Measurements from ENCODE around the gene CXCL17. TPM values are rescaled to one million over a fixed set of nuclear protein-coding genes. Genes with fewer than 3 reads are reported as not detected.
A peak's percentile ranks its signal among the peaks of the same experiment; 100 is the strongest.

The CXCL17 gene
- total RNA-seq, 2 donors from 2014 or later, result 6.3 to 19.2 TPM

DNA sequence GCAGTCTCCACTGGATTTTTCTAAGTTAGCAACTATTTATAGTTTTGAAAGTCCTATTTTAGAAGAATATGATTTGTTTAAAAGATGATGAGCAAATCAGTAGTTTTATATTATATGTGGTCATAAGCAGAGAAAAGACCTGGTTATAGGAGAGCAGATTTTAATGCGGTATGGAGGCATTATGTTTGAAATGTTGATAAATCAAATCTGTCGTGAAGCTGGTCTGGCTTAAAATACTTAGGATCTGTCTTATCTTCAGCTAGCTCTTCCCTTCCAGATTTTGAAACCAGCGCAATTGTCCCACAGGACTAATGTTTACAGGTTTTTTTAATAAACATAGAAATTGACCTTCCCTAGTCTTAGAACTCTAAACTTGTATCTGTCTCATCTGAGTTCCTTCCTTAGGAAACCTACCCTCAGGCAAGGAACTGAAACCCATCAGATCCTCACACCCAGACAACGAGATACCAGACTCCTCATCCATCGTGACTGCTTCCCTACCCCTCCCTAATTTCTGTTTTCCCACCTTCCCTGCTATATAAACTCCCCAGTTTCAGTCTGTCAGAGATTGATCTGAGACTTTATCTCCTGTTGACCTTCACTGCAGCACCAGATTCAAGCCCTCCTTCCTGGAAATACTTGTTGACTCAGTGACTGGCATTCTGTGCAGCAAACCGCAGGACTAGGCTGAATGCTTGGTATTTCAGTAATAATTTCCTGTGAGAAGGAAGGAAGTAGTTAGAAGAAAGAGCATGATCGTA is 37.8 kb upstream of the CXCL17 start:
- ATAC-seq, result peak; percentile 70
- WGBS, 2 donors, result 27 to 31% methylated on average over 7 of the region's 7 CpGs
- intact Hi-C loops (cut with DNase I), result no loop called here

DNA sequence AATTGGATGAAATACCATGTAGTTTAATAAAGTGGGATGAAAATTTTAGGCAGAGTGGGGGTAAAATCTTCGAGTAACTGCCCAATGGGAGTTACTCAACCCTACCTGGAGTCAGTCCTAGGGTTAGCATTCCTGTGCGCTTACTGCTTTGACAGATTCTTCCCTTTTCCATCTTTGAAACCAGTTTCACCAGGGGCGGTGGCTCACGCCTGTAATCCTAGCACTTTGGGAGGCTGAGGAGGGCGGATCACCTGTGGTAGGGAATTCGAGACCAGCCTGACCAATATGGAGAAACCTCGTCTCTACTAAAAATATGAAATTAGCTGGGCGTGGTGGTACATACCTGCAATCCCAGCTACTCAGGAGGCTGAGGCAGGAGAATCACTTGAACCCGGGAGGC is 37.0 kb upstream of the CXCL17 start:
- intact Hi-C loops (cut with DNase I), result no loop called here
- no peaks in the 10 kb centered on the region for H3K36me3 ChIP-seq (replicated peaks in 1 of 2; ENCODE audit: insufficient read depth in 1 of 2, low read depth in 2 of 2)
- no peak overlapping the region for H3K27ac ChIP-seq
- H3K9me3 ChIP-seq, result no peaks in the 10 kb centered on the region
- 93 to 95% methylated on average over 8 to 9 of the region's 9 CpGs for WGBS, 2 donors
- H3K4me3 ChIP-seq, result no peak overlapping the region
- no peak for ATAC-seq
- H3K27me3 ChIP-seq, result no peaks in the 10 kb centered on the region
- DNase-seq, result no peak
- TF ChIP-seq, protein P1, sequence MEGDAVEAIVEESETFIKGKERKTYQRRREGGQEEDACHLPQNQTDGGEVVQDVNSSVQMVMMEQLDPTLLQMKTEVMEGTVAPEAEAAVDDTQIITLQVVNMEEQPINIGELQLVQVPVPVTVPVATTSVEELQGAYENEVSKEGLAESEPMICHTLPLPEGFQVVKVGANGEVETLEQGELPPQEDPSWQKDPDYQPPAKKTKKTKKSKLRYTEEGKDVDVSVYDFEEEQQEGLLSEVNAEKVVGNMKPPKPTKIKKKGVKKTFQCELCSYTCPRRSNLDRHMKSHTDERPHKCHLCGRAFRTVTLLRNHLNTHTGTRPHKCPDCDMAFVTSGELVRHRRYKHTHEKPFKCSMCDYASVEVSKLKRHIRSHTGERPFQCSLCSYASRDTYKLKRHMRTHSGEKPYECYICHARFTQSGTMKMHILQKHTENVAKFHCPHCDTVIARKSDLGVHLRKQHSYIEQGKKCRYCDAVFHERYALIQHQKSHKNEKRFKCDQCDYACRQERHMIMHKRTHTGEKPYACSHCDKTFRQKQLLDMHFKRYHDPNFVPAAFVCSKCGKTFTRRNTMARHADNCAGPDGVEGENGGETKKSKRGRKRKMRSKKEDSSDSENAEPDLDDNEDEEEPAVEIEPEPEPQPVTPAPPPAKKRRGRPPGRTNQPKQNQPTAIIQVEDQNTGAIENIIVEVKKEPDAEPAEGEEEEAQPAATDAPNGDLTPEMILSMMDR (IDR thresholded peaks at IDR 0.05), result no peak
- TF ChIP-seq POLR2A (IDR thresholded peaks at IDR 0.05), result no peak
- peaks cover 11% of the 10 kb centered on the region for H3K4me1 ChIP-seq

More for the DNA sequence above, 37.8 kb upstream of the CXCL17 start:
- peak; percentile 16 to 56 (median 38) for DNase-seq
- Histone ChIP-seq H3K4me3 (no peak overlapping the region), H3K27ac (peak overlapping the region in 3 of 4 donors; percentile 28 to 55 (median 34)), H3K36me3 (replicated peaks in 1 of 2; ENCODE audit: insufficient read depth in 1 of 2, low read depth in 2 of 2) (no peaks in the 10 kb centered on the region), H3K27me3 (no peaks in the 10 kb centered on the region), H3K4me1 (peaks cover 11% of the 10 kb centered on the region), H3K9me3 (no peaks in the 10 kb centered on the region)
- no peak for TF ChIP-seq POLR2A (IDR thresholded peaks at IDR 0.05)
- TF ChIP-seq, protein P1 (IDR thresholded peaks at IDR 0.05), result no peak

DNA sequence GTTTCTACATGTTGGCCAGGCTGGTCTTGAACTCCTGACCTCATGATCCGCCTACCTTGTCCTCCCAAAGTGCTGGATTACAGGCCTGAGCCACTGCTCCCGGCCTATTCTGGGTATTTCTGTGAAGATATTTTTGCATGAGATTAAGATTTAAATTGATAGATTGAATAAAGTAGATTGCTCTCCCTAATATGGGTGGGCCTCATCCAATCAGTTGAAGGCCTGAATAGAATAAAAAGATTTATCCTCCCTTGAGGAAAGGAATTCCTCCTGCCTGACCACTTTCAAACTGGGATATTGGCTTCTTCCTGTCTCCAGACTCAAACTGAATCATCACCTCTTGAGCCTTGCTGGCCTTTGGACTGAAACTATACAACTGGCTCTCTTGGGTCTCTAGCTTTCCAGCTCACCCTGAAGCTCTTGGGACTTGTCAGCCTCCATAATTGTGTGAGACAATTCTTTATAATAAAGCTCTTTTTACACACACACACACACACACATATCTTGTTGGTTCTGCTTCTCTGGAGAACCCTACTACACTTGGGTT is 36.1 kb upstream of the CXCL17 start:
- no peaks in the 10 kb centered on the region for H3K9me3 ChIP-seq
- WGBS, 2 donors, result 96% methylated on average over 2 of the region's 2 CpGs
- ATAC-seq, result no peak
- H3K36me3 ChIP-seq (replicated peaks in 1 of 2; ENCODE audit: insufficient read depth in 1 of 2, low read depth in 2 of 2), result no peaks in the 10 kb centered on the region
- no peak overlapping the region for H3K4me3 ChIP-seq
- DNase-seq, result no peak
- no peaks in the 10 kb centered on the region for H3K27me3 ChIP-seq
- H3K4me1 ChIP-seq, result peaks cover 11% of the 10 kb centered on the region
- TF ChIP-seq, protein P1 (IDR thresholded peaks at IDR 0.05), result no peak
- TF ChIP-seq POLR2A (IDR thresholded peaks at IDR 0.05), result no peak
- intact Hi-C loops (cut with DNase I), result no loop called here
- no peak overlapping the region for H3K27ac ChIP-seq

DNA sequence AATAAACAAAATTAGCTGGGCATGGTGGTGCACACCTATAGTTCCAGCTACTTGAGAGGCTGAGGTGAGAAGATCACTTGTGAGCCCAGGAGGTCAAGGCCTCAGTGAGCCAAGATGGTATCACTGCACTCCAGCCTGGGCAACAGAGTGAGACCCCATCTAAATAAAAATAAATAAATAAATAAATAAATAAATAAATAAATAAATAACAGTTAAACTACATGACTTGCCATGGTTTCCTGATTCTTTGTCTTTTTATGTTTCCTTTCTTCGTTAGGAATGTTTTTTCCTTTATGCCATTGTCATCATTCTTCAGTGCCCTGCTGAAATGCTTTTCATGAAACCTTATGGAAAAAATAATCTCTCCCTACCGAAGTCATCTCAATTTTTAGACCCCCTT is 35.2 kb upstream of the CXCL17 start:
- no peaks in the 10 kb centered on the region for H3K27me3 ChIP-seq
- DNase-seq (no peak), ATAC-seq (no peak)
- no peak overlapping the region for H3K4me3 ChIP-seq
- H3K9me3 ChIP-seq, result no peaks in the 10 kb centered on the region
- peaks cover 11% of the 10 kb centered on the region for H3K4me1 ChIP-seq
- intact Hi-C loops (cut with DNase I), result no loop called here
- WGBS, 2 donors, result 82 to 91% methylated on average over 2 of the region's 2 CpGs
- TF ChIP-seq, protein P1 (IDR thresholded peaks at IDR 0.05), result no peak
- TF ChIP-seq POLR2A (IDR thresholded peaks at IDR 0.05), result no peak
- H3K27ac ChIP-seq, result no peak overlapping the region
- H3K36me3 ChIP-seq (replicated peaks in 1 of 2; ENCODE audit: insufficient read depth in 1 of 2, low read depth in 2 of 2), result no peaks in the 10 kb centered on the region
